Right ventricle myocardium inferior (tissue), 1 donor: ENCODE data around the gene TNNI3K. TPM values are rescaled to one million over a fixed set of nuclear protein-coding genes. Genes with fewer than 3 reads are reported as not detected.

Experiments used
- ATAC-seq: fragments of 200-7000 bp; cut with Tn5 transposase; one replicate; pipeline ENCODE4 v1.9.1; 2020; ENCODE audit warnings: mild to moderate bottlenecking, moderate library complexity
- DNase-seq: peaks from one replicate; pipeline ENCODE4 v3.0.0; 2021; ENCODE audit errors: missing footprints
- intact Hi-C: fragments of 100-400 bp; cut with DNase I; formaldehyde crosslinking; loops from one replicate; pipeline ENCODE4 v1.11.0; 2022
- total RNA-seq: library from RNA; stranded (reverse); fragmentation: NEBNext Ultra II Directional; extraction: Animal tissue kit (Norgen Biotek cat#: 25700); gene quantifications from one replicate; pipeline ENCODE4 v1.2.1, GENCODE V29; 2021
- donor health status: DM: no; HTN: yes; CAD: no; lungs with severe emphysema.

The TNNI3K gene
- total RNA-seq, 1 donor from 2014 or later, result 83.9 TPM

- DNase-seq, result no peak
- intact Hi-C loops, result no loop called here
- no peak for ATAC-seq
Observed at GRCh38 chr1:74578101-74578500, 342.9 kb downstream of the TNNI3K start.

DNA sequence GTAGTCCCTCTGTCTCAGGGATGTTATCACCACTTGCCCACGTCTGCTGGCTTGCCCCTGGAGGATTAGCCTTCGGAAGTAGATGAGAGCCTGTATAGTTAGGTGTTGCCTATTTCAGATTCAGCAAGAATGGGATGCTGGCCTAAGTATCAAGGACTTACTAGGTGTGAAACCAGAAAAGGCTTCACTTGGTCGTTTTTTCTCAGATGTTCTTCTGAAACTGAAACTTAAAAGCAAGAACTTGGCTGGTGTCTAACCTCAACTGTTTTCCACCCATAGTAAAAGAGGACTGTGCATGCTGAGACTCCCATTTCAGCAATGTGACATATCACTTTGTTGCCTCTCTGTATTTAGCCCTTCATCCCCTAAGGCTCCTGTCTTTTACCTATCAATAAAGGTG, 344.2 kb downstream of the TNNI3K start:
- ATAC-seq, result no peak

DNA sequence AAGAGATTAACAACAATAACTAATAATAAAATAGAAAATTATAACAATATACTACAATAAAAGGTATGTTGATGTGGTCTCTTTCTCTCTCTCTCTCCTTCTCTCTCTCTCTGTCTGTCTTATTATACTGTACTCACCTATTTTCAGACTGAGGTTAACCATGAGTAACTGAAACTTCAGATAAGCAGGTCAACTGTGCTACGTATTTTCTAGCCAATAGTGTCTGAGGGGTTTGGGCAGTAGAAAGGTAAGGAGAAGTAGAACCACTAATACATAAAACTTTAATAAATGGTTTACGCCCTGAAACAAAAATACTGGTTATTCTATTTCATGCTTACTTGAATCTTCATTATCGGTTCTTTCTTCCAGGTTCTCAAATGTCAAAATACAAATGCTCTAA, 348.2 kb downstream of the TNNI3K start:
- ATAC-seq (no peak), DNase-seq (no peak)
- intact Hi-C loops, result no loop called here

More for the DNA sequence above, 344.2 kb downstream of the TNNI3K start:
- intact Hi-C loops, result no loop called here
- no peak for DNase-seq

GRCh38 chr1:74584185-74584584, 349.0 kb downstream of the TNNI3K start:
- intact Hi-C loops, result no loop called here
- DNase-seq, result no peak
- no peak for ATAC-seq

- DNase-seq, result no peak
- intact Hi-C loops, result no loop called here
- no peak for ATAC-seq
Observed at GRCh38 chr1:74586253-74586897, 351.2 kb downstream of the TNNI3K start.

GRCh38 chr1:74587888-74588287, 352.7 kb downstream of the TNNI3K start:
- no peak for ATAC-seq
- intact Hi-C loops, result no loop called here
- no peak for DNase-seq

GRCh38 chr1:74590288-74590687, 355.1 kb downstream of the TNNI3K start:
- intact Hi-C loops, result no loop called here
- no peak for DNase-seq
- no peak for ATAC-seq

DNA sequence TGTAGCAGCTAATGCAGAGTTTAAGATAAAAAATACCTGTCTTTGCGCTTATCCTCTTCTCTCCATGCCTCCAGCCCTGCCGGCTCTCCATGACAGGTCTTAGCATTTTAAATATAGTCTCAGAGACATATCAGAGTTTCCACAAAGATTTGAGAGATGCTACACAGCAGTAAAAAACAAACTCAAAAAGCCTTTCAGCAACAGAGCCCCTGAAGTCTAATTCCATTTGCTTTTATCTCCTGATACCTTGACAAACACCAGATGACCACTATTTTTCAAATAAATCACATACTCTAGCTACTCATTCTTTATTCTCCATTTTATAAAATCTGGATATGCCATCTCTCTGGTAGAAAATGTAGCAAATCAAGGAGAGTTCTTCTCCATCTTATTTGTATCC, 356.8 kb downstream of the TNNI3K start:
- ATAC-seq, result no peak
- intact Hi-C loops, result no loop called here
- no peak for DNase-seq

DNA sequence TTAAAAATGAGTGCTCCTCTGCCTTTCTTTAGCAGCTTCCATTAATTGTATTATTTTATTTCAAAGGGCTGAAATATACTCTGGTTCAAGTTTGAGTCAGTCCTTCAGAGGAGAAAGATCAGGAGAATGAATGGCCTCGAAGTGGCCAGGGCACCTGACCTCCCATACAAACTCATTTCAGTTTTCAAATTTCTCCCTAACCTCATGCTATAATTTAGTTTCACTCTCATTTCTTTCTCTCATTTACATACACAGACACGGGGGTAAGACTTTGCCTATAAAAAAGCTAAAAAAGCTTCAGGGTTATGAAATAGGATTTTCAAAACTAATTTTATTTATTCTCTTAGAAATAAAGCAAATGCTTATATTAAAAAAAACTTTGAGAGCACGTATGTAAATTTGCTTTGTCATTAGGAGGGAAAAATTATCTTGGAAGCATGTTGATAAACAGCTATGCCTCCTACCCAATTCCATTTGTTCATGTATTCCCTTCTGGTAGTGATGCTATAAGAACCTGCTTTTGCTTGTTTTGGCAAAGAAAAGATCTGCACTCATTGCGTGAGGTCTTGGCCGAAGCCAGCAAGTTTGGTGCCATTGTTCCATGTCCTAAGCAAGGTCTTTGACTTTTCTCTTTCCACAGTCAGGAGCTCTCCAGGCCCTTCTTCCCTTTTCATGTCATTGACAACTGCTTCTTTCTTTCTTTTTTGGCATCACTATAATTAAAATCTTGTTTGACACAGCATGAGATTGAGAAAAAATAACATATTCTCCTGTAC, 357.6 kb downstream of the TNNI3K start:
- DNase-seq (no peak), ATAC-seq (no peak)
- intact Hi-C loops, result no loop called here

Other genes starting within 250 kb of the TNNI3K start
- gene LRRIQ3, start 37.2 kb upstream of the TNNI3K start, total RNA-seq, result 0.49 TPM
- gene FPGT, start 37.1 kb upstream of the TNNI3K start, total RNA-seq, result 11.6 TPM